Measurements from ENCODE around the gene COPS4.

DNA sequence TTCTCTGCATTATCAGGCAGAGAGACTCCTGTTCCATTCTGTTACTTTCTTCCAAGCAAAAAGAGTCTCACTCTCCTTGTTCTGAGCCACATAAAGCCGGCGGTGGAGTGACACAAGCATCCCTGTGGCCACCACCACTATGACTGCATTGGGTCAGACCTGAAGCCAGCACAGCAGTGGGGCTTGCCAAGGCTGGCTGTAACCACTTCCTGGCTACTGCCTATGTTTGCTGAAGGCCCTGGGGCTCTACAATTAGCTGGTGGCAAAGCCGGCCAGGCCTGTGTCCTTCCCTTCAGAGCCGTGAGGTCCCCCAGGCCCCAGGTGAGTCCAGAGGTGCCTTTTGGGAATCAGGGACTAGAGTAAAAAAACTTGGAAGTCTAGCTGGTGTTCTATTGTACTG is 47.8 kb downstream of the COPS4 start:
- TF ChIP-seq, protein P1, sequence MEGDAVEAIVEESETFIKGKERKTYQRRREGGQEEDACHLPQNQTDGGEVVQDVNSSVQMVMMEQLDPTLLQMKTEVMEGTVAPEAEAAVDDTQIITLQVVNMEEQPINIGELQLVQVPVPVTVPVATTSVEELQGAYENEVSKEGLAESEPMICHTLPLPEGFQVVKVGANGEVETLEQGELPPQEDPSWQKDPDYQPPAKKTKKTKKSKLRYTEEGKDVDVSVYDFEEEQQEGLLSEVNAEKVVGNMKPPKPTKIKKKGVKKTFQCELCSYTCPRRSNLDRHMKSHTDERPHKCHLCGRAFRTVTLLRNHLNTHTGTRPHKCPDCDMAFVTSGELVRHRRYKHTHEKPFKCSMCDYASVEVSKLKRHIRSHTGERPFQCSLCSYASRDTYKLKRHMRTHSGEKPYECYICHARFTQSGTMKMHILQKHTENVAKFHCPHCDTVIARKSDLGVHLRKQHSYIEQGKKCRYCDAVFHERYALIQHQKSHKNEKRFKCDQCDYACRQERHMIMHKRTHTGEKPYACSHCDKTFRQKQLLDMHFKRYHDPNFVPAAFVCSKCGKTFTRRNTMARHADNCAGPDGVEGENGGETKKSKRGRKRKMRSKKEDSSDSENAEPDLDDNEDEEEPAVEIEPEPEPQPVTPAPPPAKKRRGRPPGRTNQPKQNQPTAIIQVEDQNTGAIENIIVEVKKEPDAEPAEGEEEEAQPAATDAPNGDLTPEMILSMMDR (IDR thresholded peaks at IDR 0.05 in 4 of 5, conservative IDR thresholded peaks at IDR 0.05 in 1 of 5), result no peak
- no peak for TF ChIP-seq POLR2A (IDR thresholded peaks at IDR 0.05)
